Pancreas (tissue), 10 donors: ENCODE results near the gene LHFPL2. TPM values are rescaled to one million over a fixed set of nuclear protein-coding genes. Genes with fewer than 3 reads are reported as not detected.

ENCODE experiments used
- ATAC-seq, 4 donors: fragments of 200-7000 bp; cut with Tn5 transposase; one replicate each; pipeline versions ENCODE4 v1.8.0 to v1.9.1; 2020; ENCODE audit warnings: mild to moderate bottlenecking in 4 of 4, moderate library complexity in 4 of 4
- DNase-seq, 6 donors: peaks; one replicate each; pipeline ENCODE4 v3.0.0-alpha.2; 2020
- FAIRE-seq: peaks from 2 replicates; lab custom pipeline; 2012; peaks lifted over from hg19 to GRCh38; lab: Jason Lieb, UNC
- H3K27ac ChIP-seq, 4 donors: fragments of 200-600 bp; sonication (generic); 1 replicate in 3 of 4; 2 replicates in 1 of 4; pipeline versions ENCODE4 v1.5.0 to v1.8.0; 2020
- H3K27me3 ChIP-seq, 4 donors: fragments of 200-600 bp; one replicate each; pipeline ENCODE4 v1.8.0; 2021
- H3K36me3 ChIP-seq, 3 donors: fragments of 200-600 bp; sonication (generic) in 1 of 3; one replicate each; pipeline versions ENCODE4 v1.5.0 to v1.8.0; 2020 to 2021
- H3K4me1 ChIP-seq, 3 donors: fragments of 200-600 bp; one replicate each; pipeline ENCODE4 v1.8.0; 2021
- H3K4me3 ChIP-seq, 4 donors: fragments of 200-600 bp; sonication (generic) in 2 of 4; one replicate each; pipeline versions ENCODE4 v1.5.0 to v1.8.0; 2020 to 2021
- H3K9me3 ChIP-seq, 4 donors: fragments of 200-600 bp; one replicate each; pipeline ENCODE4 v1.8.0; 2021
- WGBS, 2 donors: extraction: QIAGEN DNeasy Blood & Tissue Kit; methylation state at CpG; one replicate each; pipeline ENCODE4 v1.1.7; 2013; 5-methylcytosine and 5-hydroxymethylcytosine counted together
- intact Hi-C, 3 donors: fragments of 100-400 bp; cut with DNase I; formaldehyde crosslinking; loops; one replicate each; pipeline versions ENCODE4 v1.11.1 to v1.14.2; 2022
- polyA plus RNA-seq, 2 donors: library from polyadenylated mRNA; stranded (reverse); fragments of 200-250 nt; gene quantifications; one replicate each; pipeline ENCODE4 v1.2.3, GENCODE V29; 2013
- total RNA-seq, 6 donors: library from RNA; stranded (reverse); fragmentation: NEBNext Ultra II Directional in 4 of 6; extraction: Animal tissue kit (Norgen Biotek cat#: 25700) in 4 of 6; gene quantifications; one replicate each; pipeline versions ENCODE4 v1.2.1 to v1.2.4, GENCODE V29; 2021 to 2023
- TF ChIP-seq, protein P1 (sequence below), 4 donors: fragments of 200-600 bp; sonication (generic) in 3 of 4; IDR thresholded peaks; one replicate each; pipeline versions ENCODE4 v1.5.0 to v1.8.0; 2021; ENCODE audit warnings: antibody characterized with exemption in 4 of 4
- donor health status: healthy with polysubstance abuse.
- donor health status: DM: no; HTN: no; CAD: no; lungs with moderate emphysema.
- donor health status: DM: no; HTN: no; CAD: no.
- donor health status: control.
- donor health status: control.
- donor health status: Bipolar disorder and iron deficiency.
- donor health status: DM: yes; HTN: yes; CAD: no.
- donor health status: DM: no; HTN: no; CAD: no.
- donor health status: DM: no; HTN: no; CAD: no.
- donor health status: DM: yes; HTN: yes; CAD: no.

LHFPL2 gene
- total and polyA plus RNA-seq, 8 donors = 4.0 to 28.4 (median 13.0) TPM

DNA sequence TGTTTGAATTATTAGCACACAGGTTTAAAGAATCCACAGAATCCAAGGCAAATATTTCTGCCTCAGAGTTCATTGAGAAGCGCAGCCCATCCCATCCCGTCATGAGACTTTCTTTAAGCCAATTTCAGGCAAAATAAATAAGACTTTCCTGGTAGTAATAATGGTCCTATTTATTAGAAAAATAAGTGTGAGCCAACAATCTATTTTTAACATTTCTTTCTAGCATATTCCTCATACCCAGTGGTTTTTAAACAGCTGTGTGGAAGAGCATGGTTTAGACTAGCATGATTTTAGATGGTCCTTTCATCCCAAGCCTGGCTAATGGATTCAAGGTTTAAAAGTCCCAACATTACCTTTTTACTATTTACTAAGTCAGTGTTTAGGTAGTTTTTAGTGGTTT is 162.4 kb downstream of the LHFPL2 start:
- Histone ChIP-seq H3K4me1 (peaks cover 0 to 9% (median 0%) of the 10 kb centered on the region in 3 donors), H3K9me3 (no peaks in the 10 kb centered on the region), H3K36me3 (peaks cover 0 to 9% (median 0%) of the 10 kb centered on the region in 3 donors), H3K27ac (no peak overlapping the region), H3K27me3 (no peaks in the 10 kb centered on the region), H3K4me3 (no peak overlapping the region)
- intact Hi-C loops = no loop called here
- ATAC-seq (no peak), DNase-seq (no peak), FAIRE-seq (no peak)
- 90 to 92% methylated on average over 2 of the region's 2 CpGs for WGBS, 2 donors
- TF ChIP-seq, protein P1, sequence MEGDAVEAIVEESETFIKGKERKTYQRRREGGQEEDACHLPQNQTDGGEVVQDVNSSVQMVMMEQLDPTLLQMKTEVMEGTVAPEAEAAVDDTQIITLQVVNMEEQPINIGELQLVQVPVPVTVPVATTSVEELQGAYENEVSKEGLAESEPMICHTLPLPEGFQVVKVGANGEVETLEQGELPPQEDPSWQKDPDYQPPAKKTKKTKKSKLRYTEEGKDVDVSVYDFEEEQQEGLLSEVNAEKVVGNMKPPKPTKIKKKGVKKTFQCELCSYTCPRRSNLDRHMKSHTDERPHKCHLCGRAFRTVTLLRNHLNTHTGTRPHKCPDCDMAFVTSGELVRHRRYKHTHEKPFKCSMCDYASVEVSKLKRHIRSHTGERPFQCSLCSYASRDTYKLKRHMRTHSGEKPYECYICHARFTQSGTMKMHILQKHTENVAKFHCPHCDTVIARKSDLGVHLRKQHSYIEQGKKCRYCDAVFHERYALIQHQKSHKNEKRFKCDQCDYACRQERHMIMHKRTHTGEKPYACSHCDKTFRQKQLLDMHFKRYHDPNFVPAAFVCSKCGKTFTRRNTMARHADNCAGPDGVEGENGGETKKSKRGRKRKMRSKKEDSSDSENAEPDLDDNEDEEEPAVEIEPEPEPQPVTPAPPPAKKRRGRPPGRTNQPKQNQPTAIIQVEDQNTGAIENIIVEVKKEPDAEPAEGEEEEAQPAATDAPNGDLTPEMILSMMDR (IDR thresholded peaks at IDR 0.05) = no peak

DNA sequence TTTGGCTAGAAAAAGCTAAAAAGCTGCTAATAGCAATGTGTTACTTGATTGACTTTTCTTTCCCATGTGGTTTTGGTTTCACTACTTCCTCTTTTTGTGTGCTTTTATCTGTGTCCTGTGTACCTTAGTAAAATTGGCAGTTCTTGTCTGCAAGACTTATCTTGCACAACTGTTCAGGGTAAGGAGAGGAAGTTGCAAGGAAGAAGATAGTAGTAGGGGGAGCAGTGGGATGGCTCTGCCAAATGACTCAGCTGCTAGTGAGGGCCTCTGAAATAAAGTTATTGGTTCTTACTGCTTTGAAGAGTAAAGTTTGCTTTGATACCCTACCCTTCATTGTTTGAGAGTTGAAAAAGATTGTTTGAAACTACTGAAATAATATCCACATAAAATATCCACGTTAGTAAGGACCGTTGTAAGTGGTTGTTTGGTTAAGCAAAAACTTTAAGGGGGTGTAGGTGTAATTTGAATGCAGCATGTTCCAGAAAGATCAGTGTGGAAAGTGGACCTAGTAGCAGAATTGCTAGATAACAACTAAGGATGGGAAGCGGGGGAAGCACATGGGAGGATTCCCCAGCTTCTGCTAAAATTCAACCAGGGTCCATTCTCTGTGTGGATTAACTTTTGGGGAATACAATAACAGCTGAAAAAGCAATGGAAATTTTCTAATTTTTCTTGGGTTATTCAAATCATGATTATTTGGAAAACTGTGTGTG is 164.6 kb downstream of the LHFPL2 start:
- FAIRE-seq (no peak), DNase-seq (no peak), ATAC-seq (peak in 3 of 4 donors; percentile 29 to 72 (median 59))
- Histone ChIP-seq H3K36me3 (peaks cover 0 to 9% (median 0%) of the 10 kb centered on the region in 3 donors), H3K9me3 (no peaks in the 10 kb centered on the region), H3K27ac (no peak overlapping the region), H3K4me3 (no peak overlapping the region), H3K27me3 (no peaks in the 10 kb centered on the region), H3K4me1 (peaks cover 0 to 9% (median 0%) of the 10 kb centered on the region in 3 donors)
- TF ChIP-seq, protein P1 (IDR thresholded peaks at IDR 0.05) = no peak
- intact Hi-C loops = no loop called here
- 86 to 90% methylated on average over 3 of the region's 3 CpGs for WGBS, 2 donors

DNA sequence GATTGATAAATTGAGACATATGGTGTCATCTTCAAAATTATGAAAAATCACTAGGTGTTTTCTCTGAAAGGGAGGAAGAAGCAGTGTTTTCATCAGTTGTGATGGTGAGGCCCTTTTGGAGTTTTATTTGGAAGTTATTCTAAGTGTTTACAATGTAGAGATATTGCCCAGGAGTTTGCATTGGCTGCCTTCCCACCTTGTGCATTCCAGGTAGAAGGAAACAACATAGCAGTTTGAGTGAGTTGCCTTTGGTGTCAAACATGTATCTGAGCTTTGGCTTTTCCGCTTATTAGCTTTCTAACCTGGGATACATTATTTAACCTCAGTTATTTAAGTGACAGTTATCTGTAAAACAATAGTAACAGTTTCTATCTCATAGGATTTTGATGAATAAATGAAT is 165.6 kb downstream of the LHFPL2 start:
- FAIRE-seq = no peak
- Histone ChIP-seq H3K27me3 (no peaks in the 10 kb centered on the region), H3K4me3 (no peak overlapping the region), H3K9me3 (peaks cover 0 to 3% (median 0%) of the 10 kb centered on the region in 4 donors), H3K36me3 (peaks cover 0 to 1% (median 0%) of the 10 kb centered on the region in 3 donors), H3K4me1 (peaks cover 0 to 9% (median 0%) of the 10 kb centered on the region in 3 donors), H3K27ac (no peak overlapping the region)
- peak in 1 of 6 donors; percentile 24 for DNase-seq
- intact Hi-C loops = no loop called here
- TF ChIP-seq, protein P1 (IDR thresholded peaks at IDR 0.05) = no peak
- WGBS, 2 donors = 48 to 69% methylated on average over 1 of the region's 1 CpG
- peak in 3 of 4 donors; percentile 62 to 81 (median 77) for ATAC-seq

DNA sequence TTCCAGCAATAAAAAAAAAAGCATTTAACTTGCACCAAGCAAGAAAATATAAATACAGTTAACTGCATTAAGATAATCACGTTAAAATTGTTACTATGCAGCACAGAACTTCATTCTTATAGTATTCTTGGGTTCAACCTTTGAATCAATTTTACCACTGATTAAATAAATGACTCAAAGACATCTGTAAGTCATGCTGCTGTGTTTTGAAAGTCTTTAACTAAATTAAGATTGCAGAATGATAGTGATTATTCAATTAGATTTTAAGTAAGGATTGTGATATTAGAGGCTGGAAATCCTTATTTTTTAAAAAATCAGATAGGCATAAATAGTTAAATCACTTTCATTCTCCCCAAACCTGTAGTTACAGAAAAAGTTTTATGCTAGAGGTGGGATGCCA is 171.8 kb downstream of the LHFPL2 start:
- H3K27ac ChIP-seq = no peak overlapping the region
- H3K27me3 ChIP-seq = no peaks in the 10 kb centered on the region
- intact Hi-C loops = no loop called here
- TF ChIP-seq, protein P1 (IDR thresholded peaks at IDR 0.05) = no peak
- 82 to 84% methylated on average over 1 of the region's 1 CpG for WGBS, 2 donors
- no peaks in the 10 kb centered on the region for H3K36me3 ChIP-seq
- ATAC-seq (no peak), FAIRE-seq (no peak), DNase-seq (no peak)
- no peak overlapping the region for H3K4me3 ChIP-seq
- H3K4me1 ChIP-seq = no peaks in the 10 kb centered on the region
- H3K9me3 ChIP-seq = peaks cover 0 to 3% (median 0%) of the 10 kb centered on the region in 4 donors

DNA sequence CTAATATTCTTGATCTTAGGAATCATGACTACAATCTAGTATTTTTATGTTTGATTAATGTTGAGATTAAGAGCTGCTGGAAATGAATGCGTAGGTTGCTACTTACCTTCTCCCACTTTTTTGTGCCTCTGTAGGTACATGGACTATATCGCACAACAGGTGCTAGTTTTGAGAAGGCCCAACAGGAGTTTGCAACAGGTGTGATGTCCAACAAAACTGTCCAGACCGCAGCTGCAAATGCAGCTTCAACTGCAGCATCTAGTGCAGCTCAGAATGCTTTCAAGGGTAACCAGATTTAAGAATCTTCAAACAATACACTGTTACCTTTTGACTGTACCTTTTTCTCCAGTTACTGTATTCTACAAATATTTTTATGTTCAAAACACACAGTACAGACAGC is 173.2 kb downstream of the LHFPL2 start:
- ATAC-seq = no peak
- 93 to 96% methylated on average over 3 of the region's 3 CpGs for WGBS, 2 donors
- intact Hi-C loops = no loop called here
- no peaks in the 10 kb centered on the region for H3K27me3 ChIP-seq
- no peak for FAIRE-seq
- H3K4me1 ChIP-seq = no peaks in the 10 kb centered on the region
- H3K4me3 ChIP-seq = no peak overlapping the region
- H3K36me3 ChIP-seq = no peaks in the 10 kb centered on the region
- TF ChIP-seq, protein P1 (IDR thresholded peaks at IDR 0.05) = no peak
- DNase-seq = no peak
- no peak overlapping the region for H3K27ac ChIP-seq
- peaks cover 0 to 3% (median 0%) of the 10 kb centered on the region in 4 donors for H3K9me3 ChIP-seq
